Measurements from ENCODE around the gene PRRC2B.

DNA sequence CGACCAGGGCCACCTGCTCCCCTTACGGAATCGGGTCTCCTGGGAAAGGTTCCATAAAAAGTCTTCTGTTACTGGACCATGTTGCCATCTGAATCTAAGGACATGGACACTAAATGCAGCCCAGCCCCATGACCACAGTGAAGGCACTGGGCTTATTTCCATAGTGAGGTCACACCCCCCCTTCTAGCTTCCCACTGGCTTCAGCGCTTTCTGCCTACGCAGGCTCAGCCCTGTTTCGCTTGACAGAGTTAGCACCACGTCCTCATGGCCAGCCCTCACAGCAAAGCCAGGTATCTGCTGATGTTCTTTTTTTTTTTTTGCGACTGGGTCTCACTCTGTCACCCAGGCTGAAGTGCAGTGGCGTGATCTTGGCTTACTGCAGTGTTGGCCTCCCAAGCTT, 123.0 kb downstream of the PRRC2B start:
- TF ChIP-seq, protein P1, sequence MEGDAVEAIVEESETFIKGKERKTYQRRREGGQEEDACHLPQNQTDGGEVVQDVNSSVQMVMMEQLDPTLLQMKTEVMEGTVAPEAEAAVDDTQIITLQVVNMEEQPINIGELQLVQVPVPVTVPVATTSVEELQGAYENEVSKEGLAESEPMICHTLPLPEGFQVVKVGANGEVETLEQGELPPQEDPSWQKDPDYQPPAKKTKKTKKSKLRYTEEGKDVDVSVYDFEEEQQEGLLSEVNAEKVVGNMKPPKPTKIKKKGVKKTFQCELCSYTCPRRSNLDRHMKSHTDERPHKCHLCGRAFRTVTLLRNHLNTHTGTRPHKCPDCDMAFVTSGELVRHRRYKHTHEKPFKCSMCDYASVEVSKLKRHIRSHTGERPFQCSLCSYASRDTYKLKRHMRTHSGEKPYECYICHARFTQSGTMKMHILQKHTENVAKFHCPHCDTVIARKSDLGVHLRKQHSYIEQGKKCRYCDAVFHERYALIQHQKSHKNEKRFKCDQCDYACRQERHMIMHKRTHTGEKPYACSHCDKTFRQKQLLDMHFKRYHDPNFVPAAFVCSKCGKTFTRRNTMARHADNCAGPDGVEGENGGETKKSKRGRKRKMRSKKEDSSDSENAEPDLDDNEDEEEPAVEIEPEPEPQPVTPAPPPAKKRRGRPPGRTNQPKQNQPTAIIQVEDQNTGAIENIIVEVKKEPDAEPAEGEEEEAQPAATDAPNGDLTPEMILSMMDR (IDR thresholded peaks at IDR 0.05) = no peak
- TF ChIP-seq POLR2AphosphoS5 (IDR thresholded peaks at IDR 0.05) (no peak), POLR2A (IDR thresholded peaks at IDR 0.05) (no peak)

Measured in transverse colon (tissue), 4 donors.